Measurements from ENCODE around the gene LINC01488. TPM values are rescaled to one million over a fixed set of nuclear protein-coding genes. Genes with fewer than 3 reads are reported as not detected.

Gene LINC01488
- total RNA-seq, 1 donor, result not detected

GRCh38 chr11:69451289-69451688 is 30.2 kb upstream of the LINC01488 start:
- no peak for DNase-seq (ENCODE audit: low read depth)
- TF ChIP-seq CTCF (IDR thresholded peaks at IDR 0.05; ENCODE audit: insufficient read depth, low read depth, low read length), result no peak

GRCh38 chr11:69452206-69452987 is 29.1 kb upstream of the LINC01488 start:
- no peak overlapping the region for H3K4me3 ChIP-seq (ENCODE audit: low read depth, low read length)
- no peak for DNase-seq (ENCODE audit: low read depth)
- TF ChIP-seq CTCF (IDR thresholded peaks at IDR 0.05; ENCODE audit: insufficient read depth, low read depth, low read length), result no peak

More at GRCh38 chr11:69451289-69451688, 30.2 kb upstream of the LINC01488 start:
- H3K4me3 ChIP-seq (ENCODE audit: low read depth, low read length), result no peak overlapping the region

- H3K4me3 ChIP-seq (ENCODE audit: low read depth, low read length), result no peak overlapping the region
- DNase-seq (ENCODE audit: low read depth), result no peak
- no peak for TF ChIP-seq CTCF (IDR thresholded peaks at IDR 0.05; ENCODE audit: insufficient read depth, low read depth, low read length)
Measured at GRCh38 chr11:69453151-69453550, 28.3 kb upstream of the LINC01488 start.

GRCh38 chr11:69454018-69454417 is 27.4 kb upstream of the LINC01488 start:
- TF ChIP-seq CTCF (IDR thresholded peaks at IDR 0.05; ENCODE audit: insufficient read depth, low read depth, low read length), result no peak
- no peak for DNase-seq (ENCODE audit: low read depth)
- no peak overlapping the region for H3K4me3 ChIP-seq (ENCODE audit: low read depth, low read length)

- TF ChIP-seq CTCF (IDR thresholded peaks at IDR 0.05; ENCODE audit: insufficient read depth, low read depth, low read length), result no peak
- DNase-seq (ENCODE audit: low read depth), result no peak
- no peak overlapping the region for H3K4me3 ChIP-seq (ENCODE audit: low read depth, low read length)
Measured at GRCh38 chr11:69455969-69456368, 25.5 kb upstream of the LINC01488 start.

GRCh38 chr11:69456712-69457111 is 24.8 kb upstream of the LINC01488 start:
- no peak overlapping the region for H3K4me3 ChIP-seq (ENCODE audit: low read depth, low read length)
- TF ChIP-seq CTCF (IDR thresholded peaks at IDR 0.05; ENCODE audit: insufficient read depth, low read depth, low read length), result no peak
- DNase-seq (ENCODE audit: low read depth), result no peak

Data from fibroblast of villous mesenchyme (primary cell).